Thoracic aorta (tissue), 2 donors: ENCODE data around the gene LRRC72. TPM values are rescaled to one million over a fixed set of nuclear protein-coding genes. Genes with fewer than 3 reads are reported as not detected.

Source experiments
- ATAC-seq: fragments of 150-250 bp; one replicate; pipeline ENCODE4 v1.8.0; 2017; ENCODE audit warnings: low read depth; ENCODE audit not compliant: insufficient number of reproducible peaks, low FRiP score
- DNase-seq: peaks from one replicate; pipeline ENCODE4 v3.0.0-alpha.2; 2020; ENCODE audit warnings: low spot score
- H3K27ac ChIP-seq, 2 donors: fragments of 200-600 bp; sonication (generic); 1 replicate in 1 of 2; 2 replicates in 1 of 2; pipeline ENCODE4 v1.5.1; 2016; ENCODE audit warnings: mild to moderate bottlenecking in 2 of 2, moderate library complexity in 2 of 2
- H3K27me3 ChIP-seq: fragments of 200-600 bp; sonication (generic); replicated peaks from 2 replicates; pipeline ENCODE4 v1.6.0; 2016; ENCODE audit warnings: mild to moderate bottlenecking; ENCODE audit not compliant: insufficient read depth
- H3K36me3 ChIP-seq: fragments of 200-600 bp; sonication (generic); one replicate; pipeline ENCODE4 v1.5.1; 2016
- H3K4me1 ChIP-seq, 2 donors: fragments of 200-600 bp; sonication (generic); 1 replicate in 1 of 2; 2 replicates in 1 of 2; pipeline versions ENCODE4 v1.5.1 to v1.6.0; 2016; ENCODE audit warnings: low read depth in 2 of 2, mild to moderate bottlenecking in 1 of 2; ENCODE audit not compliant: control insufficient read depth in 1 of 2
- H3K4me3 ChIP-seq: fragments of 200-600 bp; sonication (generic); 2 replicates; pipeline ENCODE4 v1.5.1; 2016; ENCODE audit warnings: mild to moderate bottlenecking
- H3K9me3 ChIP-seq: fragments of 200-600 bp; sonication (generic); 2 replicates; pipeline ENCODE4 v1.5.1; 2016
- CTCF ChIP-seq: fragments of 200-600 bp; sonication (generic); IDR thresholded peaks from one replicate; pipeline ENCODE4 v1.5.1; 2019; ENCODE audit warnings: antibody characterized with exemption
- total RNA-seq, 2 donors: library from RNA; depleted of rRNA; stranded (reverse); fragments of >200 nt; gene quantifications; one replicate each; pipeline versions ENCODE4 v1.1.0 to v1.2.3, GENCODE V29; 2016

Gene LRRC72
- not detected for total RNA-seq

DNA sequence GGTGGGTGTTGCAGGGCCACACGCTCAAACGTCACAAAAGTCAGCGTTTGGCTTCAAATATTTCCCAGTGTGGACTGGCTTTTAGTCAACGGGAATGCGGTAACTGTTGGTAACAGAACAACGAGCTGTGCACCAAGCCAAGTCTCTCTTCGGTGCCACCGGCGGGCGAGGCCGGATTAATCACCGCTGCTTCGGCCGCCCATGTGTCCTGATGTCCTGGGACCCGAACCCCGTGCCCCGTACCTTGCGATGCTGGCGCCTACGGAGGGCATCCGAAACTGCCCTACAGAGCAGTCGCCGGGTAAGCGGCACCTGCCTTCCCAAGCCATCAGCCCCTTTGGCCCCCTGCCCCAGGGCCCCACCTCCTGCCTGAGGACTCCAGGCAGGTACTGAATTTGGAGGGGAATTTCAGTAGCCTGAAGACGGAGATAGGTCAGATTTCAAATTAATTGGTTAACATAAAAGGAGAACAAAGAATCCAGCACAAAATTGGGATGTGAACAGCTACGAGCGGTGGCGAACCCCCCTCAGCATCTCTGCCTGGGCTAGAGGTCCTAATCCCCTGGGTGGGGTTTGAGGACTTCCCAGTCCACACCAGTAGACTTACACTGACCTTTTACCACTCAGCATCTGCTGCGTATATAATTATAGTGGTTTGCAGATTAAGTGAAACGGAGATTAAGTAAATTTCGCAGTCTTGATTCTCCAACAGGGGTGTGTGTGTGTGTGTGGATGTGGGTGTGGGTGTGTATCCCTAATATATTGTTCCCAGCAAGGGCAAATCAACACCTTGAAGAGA, at the start of gene LRRC72:
TSS of gene LRRC72 (plus strand) at position 84 of the 799 bp plus-strand sequence. CDS start at position 212, 128 bp downstream.
- DNase-seq (no peak), ATAC-seq (no peak)
- H3K4me1 ChIP-seq: no peaks in the 10 kb centered on the region
- H3K27ac ChIP-seq: no peak within 1 kb of the TSS
- no peak for TF ChIP-seq CTCF
- H3K36me3 ChIP-seq: no peaks in the 10 kb centered on the region
- no peak within 1 kb of the TSS for H3K4me3 ChIP-seq
- H3K27me3 ChIP-seq: no peaks in the 10 kb centered on the region
- no peaks in the 10 kb centered on the region for H3K9me3 ChIP-seq

- DNase-seq (no peak), ATAC-seq (no peak)
- no peak overlapping the region for H3K27ac ChIP-seq
- H3K9me3 ChIP-seq: no peaks in the 10 kb centered on the region
- H3K4me3 ChIP-seq: no peak overlapping the region
- no peak for TF ChIP-seq CTCF
- no peaks in the 10 kb centered on the region for H3K27me3 ChIP-seq
- H3K36me3 ChIP-seq: no peaks in the 10 kb centered on the region
- H3K4me1 ChIP-seq: no peaks in the 10 kb centered on the region
Observed at GRCh38 chr7:16479161-16479560, 47.5 kb upstream of the LRRC72 start.

- Histone ChIP-seq H3K4me1 (no peaks in the 10 kb centered on the region), H3K36me3 (no peaks in the 10 kb centered on the region), H3K9me3 (no peaks in the 10 kb centered on the region), H3K27me3 (no peaks in the 10 kb centered on the region), H3K4me3 (no peak overlapping the region), H3K27ac (no peak overlapping the region)
- ATAC-seq: no peak
- no peak for TF ChIP-seq CTCF
- no peak for DNase-seq
Observed at GRCh38 chr7:16479591-16479990, 47.0 kb upstream of the LRRC72 start.

- H3K27ac ChIP-seq: no peak overlapping the region
- TF ChIP-seq CTCF: no peak
- H3K4me3 ChIP-seq: no peak overlapping the region
- no peaks in the 10 kb centered on the region for H3K36me3 ChIP-seq
- no peak for DNase-seq
- no peak for ATAC-seq
- no peaks in the 10 kb centered on the region for H3K9me3 ChIP-seq
- H3K4me1 ChIP-seq: no peaks in the 10 kb centered on the region
- H3K27me3 ChIP-seq: no peaks in the 10 kb centered on the region
Observed at GRCh38 chr7:16484453-16485158, 42.0 kb upstream of the LRRC72 start.

DNA sequence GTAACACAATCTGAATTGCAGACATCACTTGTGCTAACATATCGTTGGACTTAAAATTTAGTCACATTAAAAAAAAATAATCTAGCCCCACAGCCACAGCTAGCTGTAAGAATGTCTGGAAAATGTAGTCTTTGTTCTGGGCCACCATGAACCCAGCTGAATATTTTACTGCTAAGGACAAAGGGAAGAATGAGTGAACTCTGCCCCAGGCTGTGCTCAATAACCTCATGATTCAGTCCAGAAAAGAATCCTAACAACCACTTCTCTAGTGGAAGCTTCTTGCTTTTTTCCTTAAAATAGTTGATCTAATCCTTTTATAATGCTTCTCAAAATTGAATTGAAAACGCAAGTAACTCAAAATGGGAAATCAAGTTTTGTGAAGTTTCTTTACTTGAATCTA, 35.5 kb upstream of the LRRC72 start:
- Histone ChIP-seq H3K9me3 (no peaks in the 10 kb centered on the region), H3K27me3 (no peaks in the 10 kb centered on the region), H3K36me3 (no peaks in the 10 kb centered on the region), H3K4me1 (no peaks in the 10 kb centered on the region), H3K27ac (no peak overlapping the region), H3K4me3 (no peak overlapping the region)
- ATAC-seq (no peak), DNase-seq (no peak)
- no peak for TF ChIP-seq CTCF
